Adrenal gland (tissue), 5 donors: ENCODE data around the gene RBM14.

Experiments used
- POLR2A ChIP-seq, 2 donors: fragments of 450-650 bp; IDR thresholded peaks; one replicate each; pipeline ENCODE4 v1.6.1; 2017; ENCODE audit warnings: antibody characterized with exemption in 2 of 2, mild to moderate bottlenecking in 2 of 2, moderate library complexity in 1 of 2
- TF ChIP-seq, protein P1 (sequence below), 6 experiments: fragments of 450-650 bp in 4 of 6; fragments of 200-600 bp in 2 of 6; sonication (generic) in 1 of 6; IDR thresholded peaks; 1 replicate in 5 of 6; 2 replicates in 1 of 6; pipeline versions ENCODE4 v1.5.1 to v1.8.0; 2016 to 2021; ENCODE audit warnings: antibody characterized with exemption in 6 of 6, mild to moderate bottlenecking in 2 of 6, moderate library complexity in 1 of 6
- donor health status: DM: no; HTN: no; CAD: no.

- TF ChIP-seq POLR2A (IDR thresholded peaks at IDR 0.05): no peak
- TF ChIP-seq, protein P1, sequence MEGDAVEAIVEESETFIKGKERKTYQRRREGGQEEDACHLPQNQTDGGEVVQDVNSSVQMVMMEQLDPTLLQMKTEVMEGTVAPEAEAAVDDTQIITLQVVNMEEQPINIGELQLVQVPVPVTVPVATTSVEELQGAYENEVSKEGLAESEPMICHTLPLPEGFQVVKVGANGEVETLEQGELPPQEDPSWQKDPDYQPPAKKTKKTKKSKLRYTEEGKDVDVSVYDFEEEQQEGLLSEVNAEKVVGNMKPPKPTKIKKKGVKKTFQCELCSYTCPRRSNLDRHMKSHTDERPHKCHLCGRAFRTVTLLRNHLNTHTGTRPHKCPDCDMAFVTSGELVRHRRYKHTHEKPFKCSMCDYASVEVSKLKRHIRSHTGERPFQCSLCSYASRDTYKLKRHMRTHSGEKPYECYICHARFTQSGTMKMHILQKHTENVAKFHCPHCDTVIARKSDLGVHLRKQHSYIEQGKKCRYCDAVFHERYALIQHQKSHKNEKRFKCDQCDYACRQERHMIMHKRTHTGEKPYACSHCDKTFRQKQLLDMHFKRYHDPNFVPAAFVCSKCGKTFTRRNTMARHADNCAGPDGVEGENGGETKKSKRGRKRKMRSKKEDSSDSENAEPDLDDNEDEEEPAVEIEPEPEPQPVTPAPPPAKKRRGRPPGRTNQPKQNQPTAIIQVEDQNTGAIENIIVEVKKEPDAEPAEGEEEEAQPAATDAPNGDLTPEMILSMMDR (IDR thresholded peaks at IDR 0.05): no peak
Measured at GRCh38 chr11:66665369-66665768, 48.9 kb downstream of the RBM14 start.
